Liver (tissue), 9 donors: ENCODE data around the gene LEF1. TPM values are rescaled to one million over a fixed set of nuclear protein-coding genes. Genes with fewer than 3 reads are reported as not detected.

Experiments
- DNase-seq: peaks from one replicate; pipeline ENCODE4 v3.0.0-alpha.2; 2017; ENCODE audit warnings: low spot score
- H3K27ac ChIP-seq, 2 donors: one replicate each; pipeline ENCODE4 v1.7.0; 2013; ENCODE audit warnings: inconsistent platforms in 2 of 2, low read length in 2 of 2, control low read depth in 1 of 2, low read depth in 1 of 2, mild to moderate bottlenecking in 1 of 2
- H3K27me3 ChIP-seq, 4 donors: one replicate each; pipeline versions ENCODE4 v1.6.1 to v1.7.0; 2013; ENCODE audit warnings: low read length in 3 of 4, inconsistent platforms in 1 of 4, mild to moderate bottlenecking in 1 of 4, moderate library complexity in 1 of 4; ENCODE audit not compliant: control insufficient read depth in 4 of 4, insufficient read depth in 4 of 4
- H3K36me3 ChIP-seq, 4 donors: one replicate each; pipeline versions ENCODE4 v1.6.1 to v1.7.0; 2013; ENCODE audit warnings: low read length in 3 of 4, mild to moderate bottlenecking in 3 of 4, low read depth in 1 of 4, moderate library complexity in 1 of 4; ENCODE audit not compliant: control insufficient read depth in 4 of 4, insufficient read depth in 3 of 4
- H3K4me1 ChIP-seq, 4 donors: one replicate each; pipeline versions ENCODE4 v1.6.1 to v1.7.0; 2013; ENCODE audit warnings: low read length in 3 of 4, mild to moderate bottlenecking in 3 of 4, moderate library complexity in 1 of 4; ENCODE audit not compliant: control insufficient read depth in 4 of 4, insufficient read depth in 4 of 4
- H3K4me3 ChIP-seq, 3 donors: one replicate each; pipeline versions ENCODE4 v1.6.1 to v1.7.0; 2013; ENCODE audit warnings: low read length in 3 of 3, control low read depth in 1 of 3, low read depth in 1 of 3, mild to moderate bottlenecking in 1 of 3
- H3K9ac ChIP-seq, 2 donors: one replicate each; pipeline ENCODE4 v1.7.0; 2013; ENCODE audit warnings: low read length in 2 of 2, mild to moderate bottlenecking in 2 of 2, moderate library complexity in 2 of 2, control low read depth in 1 of 2, low read depth in 1 of 2
- H3K9me3 ChIP-seq, 4 donors: one replicate each; pipeline versions ENCODE4 v1.6.1 to v1.7.0; 2013; ENCODE audit warnings: low read length in 3 of 4; ENCODE audit not compliant: control insufficient read depth in 4 of 4
- CTCF ChIP-seq: fragments of 150-350 bp; IDR thresholded peaks from 2 replicates; pipeline ENCODE4 v1.5.1; 2017; ENCODE audit warnings: improper control_type of control experiment, low read depth, low read length; ENCODE audit not compliant: missing input control
- EGR1 ChIP-seq, 2 donors: IDR thresholded peaks; 2 replicates each; pipeline ENCODE4 v1.6.1; 2016 to 2018; ENCODE audit warnings: antibody characterized with exemption in 2 of 2, low read depth in 2 of 2
- FOXA1 ChIP-seq: IDR thresholded peaks from 2 replicates; pipeline ENCODE4 v1.6.1; 2016; ENCODE audit warnings: antibody characterized with exemption
- GABPA ChIP-seq, 2 donors: IDR thresholded peaks in 1 of 2; conservative IDR thresholded peaks in 1 of 2; 2 replicates each; pipeline ENCODE4 v1.6.1; 2016; ENCODE audit warnings: antibody characterized with exemption in 2 of 2, mild to moderate bottlenecking in 1 of 2, moderate library complexity in 1 of 2
- HNF4A ChIP-seq, 2 donors: conservative IDR thresholded peaks; 2 replicates each; pipeline ENCODE4 v1.6.1; 2016; ENCODE audit warnings: antibody characterized with exemption in 2 of 2, mild to moderate bottlenecking in 2 of 2
- MAX ChIP-seq: IDR thresholded peaks from 2 replicates; pipeline ENCODE4 v1.6.1; 2016; ENCODE audit warnings: antibody characterized with exemption
- NR2F2 ChIP-seq: IDR thresholded peaks from 2 replicates; pipeline ENCODE4 v1.6.1; 2016; ENCODE audit warnings: antibody characterized with exemption
- RAD21 ChIP-seq, 2 donors: IDR thresholded peaks; 2 replicates each; pipeline ENCODE4 v1.6.1; 2016; ENCODE audit warnings: antibody characterized with exemption in 2 of 2, mild to moderate bottlenecking in 2 of 2
- REST ChIP-seq: IDR thresholded peaks from 2 replicates; pipeline ENCODE4 v1.6.1; 2016; ENCODE audit warnings: antibody characterized with exemption, mild to moderate bottlenecking
- RXRA ChIP-seq, 2 donors: IDR thresholded peaks; 2 replicates each; pipeline ENCODE4 v1.6.1; 2017 to 2018; ENCODE audit warnings: antibody characterized with exemption in 2 of 2, mild to moderate bottlenecking in 1 of 2
- SP1 ChIP-seq: IDR thresholded peaks from 2 replicates; pipeline ENCODE4 v1.6.1; 2018; ENCODE audit warnings: antibody characterized with exemption, mild to moderate bottlenecking
- TAF1 ChIP-seq: conservative IDR thresholded peaks from 2 replicates; pipeline ENCODE4 v1.6.1; 2016; ENCODE audit warnings: antibody characterized with exemption, mild to moderate bottlenecking
- YY1 ChIP-seq: IDR thresholded peaks from 2 replicates; pipeline ENCODE4 v1.6.1; 2016; ENCODE audit warnings: antibody characterized with exemption, mild to moderate bottlenecking
- WGBS: extraction: QIAGEN DNeasy Blood & Tissue Kit; methylation state at CpG from one replicate; pipeline ENCODE4 v1.1.7; 2013; 5-methylcytosine and 5-hydroxymethylcytosine counted together
- polyA plus RNA-seq, 2 donors: library from polyadenylated mRNA; stranded (reverse) in 1 of 2; unstranded in 1 of 2; fragments of 200-250 nt in 1 of 2; fragments of >200 nt in 1 of 2; fragmentation: Nextera tagmentation in 1 of 2; extraction: Ambion mirVana in 1 of 2; gene quantifications; one replicate each; pipeline versions ENCODE4 v1.2.1 to v1.2.3, GENCODE V29; 2013 to 2015
- total RNA-seq, 2 donors: library from RNA; depleted of rRNA; stranded (reverse); fragments of >200 nt; gene quantifications; one replicate each; pipeline ENCODE4 v1.2.3, GENCODE V29; 2014
- TF ChIP-seq, protein P1 (sequence below): IDR thresholded peaks from 2 replicates; pipeline ENCODE4 v1.6.1; 2016; ENCODE audit warnings: antibody characterized with exemption
- donor health status: healthy.
- donor health status: healthy.
- donor health status: healthy.
- donor health status: healthy.
- donor health status: healthy.

Gene LEF1
- total and polyA plus RNA-seq, 4 donors = 0.22 to 6.4 (median 0.46) TPM

GRCh38 chr4:108107101-108107500 is 61.6 kb downstream of the LEF1 start:
- no peaks in the 10 kb centered on the region for H3K4me1 ChIP-seq
- no peak overlapping the region for H3K9ac ChIP-seq
- H3K36me3 ChIP-seq = no peaks in the 10 kb centered on the region
- TF ChIP-seq HNF4A (conservative IDR thresholded peaks at IDR 0.05) (no peak), YY1 (no peak), FOXA1 (no peak), TAF1 (no peak), NR2F2 (no peak), EGR1 (IDR thresholded peaks at IDR 0.05; ENCODE audit: low read depth in 2 of 2) (no peak), CTCF (no peak), RAD21 (IDR thresholded peaks at IDR 0.05) (no peak), REST (no peak), MAX (no peak), SP1 (no peak)
- TF ChIP-seq, protein P1, sequence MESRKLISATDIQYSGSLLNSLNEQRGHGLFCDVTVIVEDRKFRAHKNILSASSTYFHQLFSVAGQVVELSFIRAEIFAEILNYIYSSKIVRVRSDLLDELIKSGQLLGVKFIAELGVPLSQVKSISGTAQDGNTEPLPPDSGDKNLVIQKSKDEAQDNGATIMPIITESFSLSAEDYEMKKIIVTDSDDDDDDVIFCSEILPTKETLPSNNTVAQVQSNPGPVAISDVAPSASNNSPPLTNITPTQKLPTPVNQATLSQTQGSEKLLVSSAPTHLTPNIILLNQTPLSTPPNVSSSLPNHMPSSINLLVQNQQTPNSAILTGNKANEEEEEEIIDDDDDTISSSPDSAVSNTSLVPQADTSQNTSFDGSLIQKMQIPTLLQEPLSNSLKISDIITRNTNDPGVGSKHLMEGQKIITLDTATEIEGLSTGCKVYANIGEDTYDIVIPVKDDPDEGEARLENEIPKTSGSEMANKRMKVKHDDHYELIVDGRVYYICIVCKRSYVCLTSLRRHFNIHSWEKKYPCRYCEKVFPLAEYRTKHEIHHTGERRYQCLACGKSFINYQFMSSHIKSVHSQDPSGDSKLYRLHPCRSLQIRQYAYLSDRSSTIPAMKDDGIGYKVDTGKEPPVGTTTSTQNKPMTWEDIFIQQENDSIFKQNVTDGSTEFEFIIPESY = no peak
- H3K9me3 ChIP-seq = no peaks in the 10 kb centered on the region
- no peak overlapping the region for H3K4me3 ChIP-seq
- no peak for DNase-seq
- peaks cover 0 to 7% (median 2%) of the 10 kb centered on the region in 4 donors for H3K27me3 ChIP-seq
- WGBS = 59% methylated on average over 4 of the region's 4 CpGs
- no peak overlapping the region for H3K27ac ChIP-seq

DNA sequence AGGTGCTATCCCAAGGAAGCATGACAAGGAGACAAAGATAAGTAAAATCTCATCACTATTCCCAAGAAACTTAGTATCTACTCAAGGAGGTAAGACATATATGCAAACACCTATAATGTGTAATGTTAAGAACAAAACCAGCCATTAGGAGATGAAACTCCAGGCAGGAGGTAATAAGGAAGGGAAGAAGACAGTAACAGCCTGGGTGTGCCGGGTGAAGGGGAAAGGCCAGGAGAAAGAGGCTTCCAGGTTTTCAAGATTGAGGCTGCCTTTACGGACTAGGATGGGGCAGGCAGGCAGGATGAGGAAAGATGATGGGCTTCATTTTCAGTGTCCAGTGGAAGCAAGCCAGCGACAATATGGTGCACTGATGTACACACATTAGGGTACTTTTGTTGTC is 62.5 kb downstream of the LEF1 start:
- no peaks in the 10 kb centered on the region for H3K4me1 ChIP-seq
- no peak for TF ChIP-seq SP1
- no peak for TF ChIP-seq RAD21 (IDR thresholded peaks at IDR 0.05)
- TF ChIP-seq CTCF = no peak
- TF ChIP-seq TAF1 = no peak
- no peak for TF ChIP-seq GABPA (IDR thresholded peaks at IDR 0.05 in 1 of 2, conservative IDR thresholded peaks at IDR 0.05 in 1 of 2)
- no peak for TF ChIP-seq RXRA (IDR thresholded peaks at IDR 0.05)
- TF ChIP-seq EGR1 (IDR thresholded peaks at IDR 0.05; ENCODE audit: low read depth in 2 of 2) = no peak
- TF ChIP-seq REST = no peak
- no peak overlapping the region for H3K9ac ChIP-seq
- no peak for DNase-seq
- no peaks in the 10 kb centered on the region for H3K36me3 ChIP-seq
- H3K27me3 ChIP-seq = peaks cover 0 to 4% (median 0%) of the 10 kb centered on the region in 4 donors
- no peak overlapping the region for H3K27ac ChIP-seq
- no peak overlapping the region for H3K4me3 ChIP-seq
- H3K9me3 ChIP-seq = no peaks in the 10 kb centered on the region
- 86% methylated on average over 3 of the region's 3 CpGs for WGBS
